Esophagus muscularis mucosa (tissue), 4 donors: ENCODE results near the gene CAMK2G. TPM values are rescaled to one million over a fixed set of nuclear protein-coding genes. Genes with fewer than 3 reads are reported as not detected.
"Not testable (repeated sequence)": the region's sequence is repeated elsewhere in the genome, so short reads cannot be mapped to it uniquely, and the experiment has no call there.

ENCODE experiments used
- DNase-seq: peaks from one replicate; pipeline ENCODE4 v3.0.0-alpha.2; 2017; ENCODE audit errors: extremely low spot score
- H3K27ac ChIP-seq, 4 donors: fragments of 200-600 bp; sonication (generic); replicated peaks in 1 of 4; 1 replicate in 3 of 4; 2 replicates in 1 of 4; pipeline ENCODE4 v1.5.1; 2016 to 2019; ENCODE audit warnings: mild to moderate bottlenecking in 1 of 4
- H3K27me3 ChIP-seq, 4 donors: fragments of 200-600 bp; sonication (generic); one replicate each; pipeline versions ENCODE4 v1.5.1 to v1.6.0; 2016 to 2019
- H3K36me3 ChIP-seq, 4 donors: fragments of 200-600 bp; sonication (generic); one replicate each; pipeline ENCODE4 v1.5.1; 2016 to 2019
- H3K4me1 ChIP-seq, 4 donors: fragments of 200-600 bp; sonication (generic); one replicate each; pipeline ENCODE4 v1.5.1; 2016 to 2019
- H3K4me3 ChIP-seq, 4 donors: fragments of 200-600 bp; sonication (generic); 1 replicate in 2 of 4; 2 replicates in 2 of 4; pipeline ENCODE4 v1.5.1; 2016 to 2019; ENCODE audit warnings: mild to moderate bottlenecking in 4 of 4, moderate library complexity in 1 of 4
- H3K9me3 ChIP-seq, 4 donors: fragments of 200-600 bp; sonication (generic); 1 replicate in 3 of 4; 2 replicates in 1 of 4; pipeline ENCODE4 v1.5.1; 2016 to 2019
- EP300 ChIP-seq: sonication (generic); formaldehyde crosslinking; IDR thresholded peaks from one replicate; pipeline ENCODE4 v1.6.1; 2017; ENCODE audit warnings: antibody characterized with exemption
- POLR2A ChIP-seq: fragments of 450-650 bp; IDR thresholded peaks from one replicate; pipeline ENCODE4 v1.6.1; 2017; ENCODE audit warnings: antibody characterized with exemption, moderate library complexity, mild to moderate bottlenecking, low read depth
- POLR2AphosphoS5 ChIP-seq, 2 donors: sonication (generic); formaldehyde crosslinking; IDR thresholded peaks; one replicate each; pipeline ENCODE4 v1.6.1; 2017; ENCODE audit warnings: antibody characterized with exemption in 2 of 2
- WGBS: methylation state at CpG from one replicate; pipeline ENCODE4 v1.1.5; 2018; 5-methylcytosine and 5-hydroxymethylcytosine counted together
- intact Hi-C: fragments of 100-400 bp; cut with DNase I; formaldehyde crosslinking; loops from one replicate; pipeline ENCODE4 v1.15.1; 2023
- total RNA-seq, 4 donors: library from RNA; depleted of rRNA; stranded (reverse); fragments of >200 nt; gene quantifications; one replicate each; pipeline versions ENCODE4 v1.1.0 to v1.2.1, GENCODE V29; 2016
- TF ChIP-seq, protein P1 (sequence below), 3 experiments: fragments of 200-600 bp in 2 of 3; fragments of 450-650 bp in 1 of 3; sonication (generic) in 2 of 3; IDR thresholded peaks; one replicate each; pipeline ENCODE4 v1.5.1; 2017 to 2019; ENCODE audit warnings: antibody characterized with exemption in 3 of 3, mild to moderate bottlenecking in 2 of 3, moderate library complexity in 1 of 3

The CAMK2G gene
- total RNA-seq, 4 donors from 2014 or later: 96.4 to 201 (median 159) TPM

DNA sequence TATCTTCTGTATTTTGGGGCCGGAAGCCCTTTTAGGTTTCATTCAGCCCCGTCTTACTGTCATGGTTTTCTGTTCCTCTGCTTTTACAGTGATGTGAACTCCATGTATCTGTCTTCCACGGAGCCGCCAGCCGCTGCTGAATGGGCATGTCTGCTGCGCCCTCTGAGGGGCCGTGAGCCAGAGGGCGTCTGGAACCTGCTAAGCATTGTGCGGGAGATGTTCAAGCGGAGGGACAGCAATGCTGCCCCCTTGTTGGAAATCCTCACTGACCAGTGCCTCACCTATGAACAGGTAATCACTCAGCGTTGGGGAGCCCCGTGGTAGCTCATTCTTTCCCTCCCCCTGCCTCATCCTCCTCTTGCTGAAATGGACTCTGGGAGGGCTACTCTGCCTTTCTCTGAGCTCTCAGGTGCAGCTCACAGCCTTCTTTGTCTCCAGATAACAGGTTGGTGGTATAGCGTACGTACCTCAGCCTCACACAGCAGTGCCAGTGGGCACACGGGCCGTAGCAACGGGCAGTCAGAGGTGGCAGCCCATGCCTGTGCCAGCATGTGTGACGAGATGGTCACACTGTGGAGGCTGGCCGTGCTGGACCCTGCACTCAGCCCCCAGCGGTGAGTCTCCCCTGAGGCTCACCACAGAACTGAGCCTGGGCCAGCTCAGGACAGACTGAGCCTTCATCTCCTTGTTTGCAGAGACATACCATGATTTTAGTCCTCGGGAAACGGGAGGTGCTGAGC lies 83.3 kb downstream of the CAMK2G start:
- peaks cover 22 to 36% (median 29%) of the 10 kb centered on the region in 4 donors for H3K4me1 ChIP-seq
- no peak for DNase-seq
- H3K36me3 ChIP-seq: peaks cover 68 to 77% (median 76%) of the 10 kb centered on the region in 4 donors
- no peaks in the 10 kb centered on the region for H3K27me3 ChIP-seq
- no peak overlapping the region for H3K27ac ChIP-seq
- no peak overlapping the region for H3K4me3 ChIP-seq
- H3K9me3 ChIP-seq: no peaks in the 10 kb centered on the region
- 89% methylated on average over 21 of the region's 22 CpGs for WGBS
- no peak for TF ChIP-seq POLR2A
- TF ChIP-seq POLR2AphosphoS5 (IDR thresholded peaks at IDR 0.05): no peak
- TF ChIP-seq, protein P1, sequence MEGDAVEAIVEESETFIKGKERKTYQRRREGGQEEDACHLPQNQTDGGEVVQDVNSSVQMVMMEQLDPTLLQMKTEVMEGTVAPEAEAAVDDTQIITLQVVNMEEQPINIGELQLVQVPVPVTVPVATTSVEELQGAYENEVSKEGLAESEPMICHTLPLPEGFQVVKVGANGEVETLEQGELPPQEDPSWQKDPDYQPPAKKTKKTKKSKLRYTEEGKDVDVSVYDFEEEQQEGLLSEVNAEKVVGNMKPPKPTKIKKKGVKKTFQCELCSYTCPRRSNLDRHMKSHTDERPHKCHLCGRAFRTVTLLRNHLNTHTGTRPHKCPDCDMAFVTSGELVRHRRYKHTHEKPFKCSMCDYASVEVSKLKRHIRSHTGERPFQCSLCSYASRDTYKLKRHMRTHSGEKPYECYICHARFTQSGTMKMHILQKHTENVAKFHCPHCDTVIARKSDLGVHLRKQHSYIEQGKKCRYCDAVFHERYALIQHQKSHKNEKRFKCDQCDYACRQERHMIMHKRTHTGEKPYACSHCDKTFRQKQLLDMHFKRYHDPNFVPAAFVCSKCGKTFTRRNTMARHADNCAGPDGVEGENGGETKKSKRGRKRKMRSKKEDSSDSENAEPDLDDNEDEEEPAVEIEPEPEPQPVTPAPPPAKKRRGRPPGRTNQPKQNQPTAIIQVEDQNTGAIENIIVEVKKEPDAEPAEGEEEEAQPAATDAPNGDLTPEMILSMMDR (IDR thresholded peaks at IDR 0.05): no peak
- no peak for TF ChIP-seq EP300
- intact Hi-C loops: no loop called here

DNA sequence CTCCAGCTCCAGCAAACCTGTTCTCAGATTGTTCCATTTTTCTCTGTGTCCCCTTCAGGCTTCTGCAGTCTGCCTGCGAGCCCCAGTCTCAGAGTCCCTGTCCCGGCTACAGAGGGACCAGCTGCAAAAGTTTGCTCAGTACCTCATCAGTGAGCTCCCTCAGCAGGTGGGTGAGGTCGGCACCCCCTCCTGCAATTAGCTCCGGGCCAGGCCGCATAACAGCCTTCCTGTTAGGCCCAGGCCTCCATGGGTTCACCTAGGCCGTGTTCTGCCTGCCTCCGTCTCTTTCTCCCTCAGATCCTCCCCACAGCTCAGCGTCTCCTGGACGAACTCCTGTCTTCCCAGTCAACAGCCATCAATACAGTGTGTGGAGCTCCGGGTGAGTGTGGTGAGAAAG lies 84.7 kb downstream of the CAMK2G start:
- Histone ChIP-seq H3K27me3 (no peaks in the 10 kb centered on the region), H3K4me1 (peaks cover 25 to 40% (median 33%) of the 10 kb centered on the region in 4 donors), H3K36me3 (peaks cover 55 to 63% (median 62%) of the 10 kb centered on the region in 4 donors), H3K27ac (no peak overlapping the region), H3K9me3 (no peaks in the 10 kb centered on the region), H3K4me3 (no peak overlapping the region)
- no peak for DNase-seq
- intact Hi-C loops: loop anchor here (5.0 kb wide), 1 partner anchor 47 kb away; the partner anchor contains the start of gene SEC24C
- 87% methylated on average over 10 of the region's 10 CpGs for WGBS
- no peak for TF ChIP-seq EP300
- TF ChIP-seq POLR2AphosphoS5 (IDR thresholded peaks at IDR 0.05): no peak
- TF ChIP-seq POLR2A: no peak
- TF ChIP-seq, protein P1 (IDR thresholded peaks at IDR 0.05): no peak

DNA sequence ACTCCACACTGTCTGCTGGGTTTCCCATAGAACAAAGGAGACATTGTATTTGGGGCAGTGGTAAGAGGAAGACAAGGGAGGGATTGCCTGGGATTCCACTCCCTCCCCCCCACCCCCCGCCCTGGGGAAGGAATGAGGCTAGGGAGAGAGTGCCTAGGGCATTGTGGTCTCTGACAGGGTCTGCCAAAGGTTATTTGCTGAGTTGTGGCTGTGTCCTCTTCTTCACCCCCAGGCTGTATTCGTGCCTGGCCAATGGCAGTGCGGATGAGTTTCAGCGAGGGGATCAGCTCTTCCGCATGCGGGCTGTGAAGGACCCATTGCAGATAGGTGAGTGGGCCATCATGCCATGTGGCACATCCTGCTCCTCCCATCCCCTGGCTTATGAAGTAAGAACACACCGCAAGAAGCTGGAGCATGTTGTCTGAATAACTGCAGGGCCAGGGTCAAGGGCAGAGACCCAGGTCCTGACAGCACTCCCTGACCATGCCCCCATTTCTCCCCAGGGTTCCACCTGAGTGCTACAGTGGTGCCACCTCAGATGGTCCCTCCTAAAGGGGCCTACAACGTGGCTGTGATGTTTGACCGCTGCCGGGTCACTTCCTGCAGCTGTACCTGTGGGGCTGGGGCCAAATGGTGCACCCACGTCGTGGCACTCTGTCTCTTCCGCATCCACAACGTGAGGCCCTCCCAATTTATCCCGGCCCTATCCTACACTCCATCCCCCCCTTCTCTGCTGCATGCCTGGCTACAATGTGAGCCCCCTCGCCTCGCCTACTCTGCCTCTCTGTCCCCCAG lies 85.3 kb downstream of the CAMK2G start:
- WGBS: 78% methylated on average over 14 of the region's 17 CpGs
- DNase-seq: no peak
- Histone ChIP-seq H3K9me3 (no peaks in the 10 kb centered on the region), H3K4me3 (no peak overlapping the region), H3K36me3 (peaks cover 49 to 57% (median 56%) of the 10 kb centered on the region in 4 donors), H3K4me1 (peaks cover 30 to 46% (median 37%) of the 10 kb centered on the region in 4 donors), H3K27ac (no peak overlapping the region), H3K27me3 (no peaks in the 10 kb centered on the region)
- no peak for TF ChIP-seq POLR2AphosphoS5 (IDR thresholded peaks at IDR 0.05)
- TF ChIP-seq, protein P1 (IDR thresholded peaks at IDR 0.05): no peak
- no peak for TF ChIP-seq EP300
- TF ChIP-seq POLR2A: no peak
- intact Hi-C loops: loop anchor here (5.0 kb wide), 1 partner anchor 47 kb away; the partner anchor contains the start of gene SEC24C

DNA sequence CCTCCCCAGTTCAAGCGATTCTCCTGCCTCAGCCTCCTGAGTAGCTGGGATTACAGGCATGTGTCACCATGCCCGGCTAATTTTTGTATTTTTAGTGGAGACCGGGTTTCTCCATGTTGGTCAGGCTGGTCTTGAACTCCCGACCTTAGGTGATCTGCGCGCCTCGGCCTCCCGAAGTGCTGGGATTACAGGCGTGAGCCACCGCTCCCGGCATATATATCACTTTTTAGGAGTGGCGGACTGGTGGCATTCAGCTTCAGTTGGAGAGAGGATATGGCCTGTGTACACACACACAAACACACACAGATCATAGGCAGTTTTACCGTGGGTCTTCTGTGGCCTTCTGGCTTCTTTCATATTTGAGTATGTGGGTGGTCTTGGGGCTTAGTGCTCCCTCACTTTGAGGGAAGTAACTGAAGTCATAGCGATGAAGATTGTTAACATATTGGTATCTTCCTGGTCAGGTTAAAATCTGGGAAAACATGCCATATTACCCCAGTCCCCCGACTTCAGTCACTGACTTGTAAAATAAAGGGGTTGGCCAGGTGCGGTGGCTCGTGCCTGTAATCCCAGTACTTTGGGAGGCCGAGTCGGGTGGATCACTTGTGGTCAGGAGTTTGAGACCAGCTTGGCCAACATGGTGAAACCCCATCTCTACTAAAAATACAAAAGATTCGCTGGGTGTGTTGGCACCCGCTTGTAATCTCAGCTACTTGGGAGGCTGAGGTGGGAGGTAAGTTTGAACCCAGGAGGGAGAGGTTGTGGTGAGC lies 87.1 kb downstream of the CAMK2G start:
- H3K4me1 ChIP-seq: peaks cover 45 to 64% (median 53%) of the 10 kb centered on the region in 4 donors
- not testable (repeated sequence) for H3K9me3 ChIP-seq, H3K27me3 ChIP-seq, DNase-seq
- peaks cover 31 to 38% (median 38%) of the 10 kb centered on the region in 4 donors for H3K36me3 ChIP-seq
- peak overlapping the region; percentile 80 to 97 (median 90) for H3K4me3 ChIP-seq
- 87% methylated on average over 21 of the region's 21 CpGs for WGBS
- intact Hi-C loops: loop anchor here (5.0 kb wide), 1 partner anchor 45 kb away; the partner anchor contains the start of gene SEC24C
- peak overlapping the region in 2 of 4 donors; percentile 92 to 94 for H3K27ac ChIP-seq
